ENCODE measurements around the gene TMEM217.

The TMEM217 gene

GRCh38 chr6:37172912-37173492, 84.9 kb downstream of the TMEM217 start:
- H3K4me1 ChIP-seq (ENCODE audit: control insufficient read depth in 1 of 2, insufficient read depth in 2 of 2, low read length in 2 of 2) = peaks cover 0 to 13% of the 10 kb centered on the region in 2 experiments
- H3K4ac ChIP-seq (ENCODE audit: low read depth, low read length) = no peak overlapping the region
- H3K4me3 ChIP-seq (ENCODE audit: low read depth, low read length) = no peak overlapping the region
- H4K91ac ChIP-seq (ENCODE audit: low read depth, low read length) = no peak overlapping the region
- H2AK5ac ChIP-seq (ENCODE audit: low read length) = no peak overlapping the region
- H3K18ac ChIP-seq (ENCODE audit: low read length) = no peak overlapping the region
- no peak overlapping the region for H3K27ac ChIP-seq (ENCODE audit: low read depth, low read length)
- H2BK12ac ChIP-seq (ENCODE audit: low read length) = no peak overlapping the region
- no peak overlapping the region for H3K4me2 ChIP-seq (ENCODE audit: low read length)
- H3K36me3 ChIP-seq (ENCODE audit: control insufficient read depth in 1 of 2, insufficient read depth in 2 of 2, low read length in 2 of 2) = peaks cover 17 to 21% of the 10 kb centered on the region in 2 experiments
- H3K9ac ChIP-seq (ENCODE audit: low read length) = no peak overlapping the region
- WGBS (ENCODE audit: extremely low coverage, insufficient coverage, insufficient read length) = no CpG with 5 or more reads among the region's 7 CpGs
- H4K12ac ChIP-seq (ENCODE audit: low read depth, low read length) = no peak overlapping the region
- peaks cover 21% of the 10 kb centered on the region for H3K79me1 ChIP-seq (ENCODE audit: low read length)
- H4K8ac ChIP-seq (ENCODE audit: low read depth, low read length) = no peak overlapping the region
- H2AFZ ChIP-seq (ENCODE audit: insufficient read depth, low read length, poor library complexity) = no peak overlapping the region
- H3K14ac ChIP-seq (ENCODE audit: low read length) = no peak overlapping the region
- no peak overlapping the region for H2BK5ac ChIP-seq (ENCODE audit: low read depth, low read length, poor library complexity)
- DNase-seq = no peak
- peaks cover 8% of the 10 kb centered on the region for H3K79me2 ChIP-seq (ENCODE audit: control insufficient read depth, insufficient read depth, low read length, poor library complexity)
- H2BK120ac ChIP-seq (ENCODE audit: insufficient read depth, low read length, poor library complexity) = no peak overlapping the region
- H3K23ac ChIP-seq (ENCODE audit: low read length) = no peak overlapping the region
- no peaks in the 10 kb centered on the region for H3K27me3 ChIP-seq (ENCODE audit: insufficient read depth, low read length)
- peaks cover 1% of the 10 kb centered on the region for H3K9me3 ChIP-seq (ENCODE audit: insufficient read depth, low read depth, low read length)

GRCh38 chr6:37171970-37172812, 85.8 kb downstream of the TMEM217 start:
- Histone ChIP-seq H3K9me3 (ENCODE audit: insufficient read depth, low read depth, low read length) (peaks cover 1% of the 10 kb centered on the region), H2BK12ac (ENCODE audit: low read length) (no peak overlapping the region), H2AFZ (ENCODE audit: insufficient read depth, low read length, poor library complexity) (no peak overlapping the region), H3K23ac (ENCODE audit: low read length) (no peak overlapping the region), H4K8ac (ENCODE audit: low read depth, low read length) (no peak overlapping the region), H3K4ac (ENCODE audit: low read depth, low read length) (no peak overlapping the region), H3K9ac (ENCODE audit: low read length) (no peak overlapping the region), H3K4me2 (ENCODE audit: low read length) (peak overlapping the region; percentile 100), H4K91ac (ENCODE audit: low read depth, low read length) (no peak overlapping the region), H3K79me2 (ENCODE audit: control insufficient read depth, insufficient read depth, low read length, poor library complexity) (peaks cover 8% of the 10 kb centered on the region), H3K14ac (ENCODE audit: low read length) (no peak overlapping the region), H2AK5ac (ENCODE audit: low read length) (no peak overlapping the region), H3K27ac (ENCODE audit: low read depth, low read length) (no peak overlapping the region), H3K36me3 (ENCODE audit: control insufficient read depth in 1 of 2, insufficient read depth in 2 of 2, low read length in 2 of 2) (peaks cover 17 to 21% of the 10 kb centered on the region in 2 experiments), H4K12ac (ENCODE audit: low read depth, low read length) (no peak overlapping the region), H3K27me3 (ENCODE audit: insufficient read depth, low read length) (no peaks in the 10 kb centered on the region), H2BK120ac (ENCODE audit: insufficient read depth, low read length, poor library complexity) (no peak overlapping the region), H3K18ac (ENCODE audit: low read length) (no peak overlapping the region), H3K4me1 (ENCODE audit: control insufficient read depth in 1 of 2, insufficient read depth in 2 of 2, low read length in 2 of 2) (peaks cover 0 to 13% of the 10 kb centered on the region in 2 experiments), H3K79me1 (ENCODE audit: low read length) (peaks cover 21% of the 10 kb centered on the region), H3K4me3 (ENCODE audit: low read depth, low read length) (no peak overlapping the region), H2BK5ac (ENCODE audit: low read depth, low read length, poor library complexity) (no peak overlapping the region)
- WGBS (ENCODE audit: extremely low coverage, insufficient coverage, insufficient read length) = no CpG with 5 or more reads among the region's 17 CpGs
- peak; percentile 86 to 97 for DNase-seq

- H3K14ac ChIP-seq (ENCODE audit: low read length) = peak overlapping the region; percentile 2
- H3K4ac ChIP-seq (ENCODE audit: low read depth, low read length) = peak overlapping the region; percentile 25
- peaks cover 8% of the 10 kb centered on the region for H3K79me2 ChIP-seq (ENCODE audit: control insufficient read depth, insufficient read depth, low read length, poor library complexity)
- peaks cover 0 to 13% of the 10 kb centered on the region in 2 experiments for H3K4me1 ChIP-seq (ENCODE audit: control insufficient read depth in 1 of 2, insufficient read depth in 2 of 2, low read length in 2 of 2)
- DNase-seq = peak; percentile 45 to 61
- H3K23ac ChIP-seq (ENCODE audit: low read length) = no peak overlapping the region
- H2BK5ac ChIP-seq (ENCODE audit: low read depth, low read length, poor library complexity) = no peak overlapping the region
- peak overlapping the region; percentile 92 for H3K9ac ChIP-seq (ENCODE audit: low read length)
- peak overlapping the region; percentile 29 for H4K91ac ChIP-seq (ENCODE audit: low read depth, low read length)
- 100% methylated on average over 1 of the region's 45 CpGs for WGBS (ENCODE audit: extremely low coverage, insufficient coverage, insufficient read length)
- peaks cover 21% of the 10 kb centered on the region for H3K79me1 ChIP-seq (ENCODE audit: low read length)
- H2BK12ac ChIP-seq (ENCODE audit: low read length) = no peak overlapping the region
- H2AFZ ChIP-seq (ENCODE audit: insufficient read depth, low read length, poor library complexity) = no peak overlapping the region
- peak overlapping the region; percentile 98 for H3K4me3 ChIP-seq (ENCODE audit: low read depth, low read length)
- no peak overlapping the region for H4K8ac ChIP-seq (ENCODE audit: low read depth, low read length)
- H3K27ac ChIP-seq (ENCODE audit: low read depth, low read length) = no peak overlapping the region
- H2BK120ac ChIP-seq (ENCODE audit: insufficient read depth, low read length, poor library complexity) = peak overlapping the region; percentile 3
- peaks cover 17 to 21% of the 10 kb centered on the region in 2 experiments for H3K36me3 ChIP-seq (ENCODE audit: control insufficient read depth in 1 of 2, insufficient read depth in 2 of 2, low read length in 2 of 2)
- H3K18ac ChIP-seq (ENCODE audit: low read length) = no peak overlapping the region
- no peaks in the 10 kb centered on the region for H3K27me3 ChIP-seq (ENCODE audit: insufficient read depth, low read length)
- H3K9me3 ChIP-seq (ENCODE audit: insufficient read depth, low read depth, low read length) = peaks cover 1% of the 10 kb centered on the region
- H3K4me2 ChIP-seq (ENCODE audit: low read length) = peak overlapping the region; percentile 100
- no peak overlapping the region for H4K12ac ChIP-seq (ENCODE audit: low read depth, low read length)
- H2AK5ac ChIP-seq (ENCODE audit: low read length) = no peak overlapping the region
Measured at GRCh38 chr6:37171201-37171969, 86.6 kb downstream of the TMEM217 start.
